PC-3 (cell line): ENCODE data around the gene FEN1. TPM values are rescaled to one million over a fixed set of nuclear protein-coding genes. Genes with fewer than 3 reads are reported as not detected.

Experiments
- ATAC-seq: fragments of 200-7000 bp; cut with Tn5 transposase; 2 replicates; pipeline ENCODE4 v1.9.1; 2020; ENCODE audit warnings: mild to moderate bottlenecking, moderate library complexity
- BruUV-seq: library from RNA; stranded (reverse); fragments of 400-500 nt; replicated peaks from 2 replicates; lab custom pipeline; 2021; lab: Mats Ljungman, UMichigan
- CTCF ChIA-PET: fragments of 300-600 bp; sonication (Branson Sonifier 250); formaldehyde crosslinking; loops from one replicate; lab custom pipeline; 2022; ENCODE audit warnings: antibody characterized with exemption; lab: Charles Lee
- POLR2A ChIA-PET: fragments of 300-600 bp; sonication (Branson Sonifier 250); formaldehyde crosslinking; loops from one replicate; lab custom pipeline; 2022; ENCODE audit warnings: antibody characterized with exemption; ENCODE audit not compliant: unreplicated experiment; lab: Charles Lee
- DNase-seq: peaks from one replicate; pipeline ENCODE4 v3.0.0-alpha.2; 2015
- H2AFZ ChIP-seq: fragments of 300-600 bp; sonication (generic); 2 replicates; pipeline ENCODE4 v1.6.0; 2016; ENCODE audit warnings: antibody characterized with exemption, low read length
- H3F3A ChIP-seq: fragments of 300-600 bp; sonication (generic); one replicate; pipeline ENCODE4 v1.6.0; 2017; ENCODE audit warnings: antibody characterized with exemption, low read length, control low read depth, mild to moderate bottlenecking; ENCODE audit not compliant: unreplicated experiment
- H3K27ac ChIP-seq: fragments of 300-600 bp; sonication (generic); 2 replicates; pipeline ENCODE4 v1.5.1; 2016; ENCODE audit warnings: mild to moderate bottlenecking, low read length
- H3K27me3 ChIP-seq: fragments of 300-600 bp; sonication (generic); 2 replicates; pipeline ENCODE4 v1.6.1; 2016; ENCODE audit warnings: low read length, mixed read lengths
- H3K36me3 ChIP-seq: fragments of 300-600 bp; sonication (generic); 2 replicates; pipeline ENCODE4 v1.6.1; 2016; ENCODE audit warnings: low read depth, mixed run types, low read length, mixed read lengths
- H3K4me1 ChIP-seq: fragments of 300-600 bp; sonication (generic); 2 replicates; pipeline ENCODE4 v1.5.1; 2016; ENCODE audit warnings: low read length; ENCODE audit not compliant: insufficient read depth
- H3K4me2 ChIP-seq: fragments of 300-600 bp; sonication (generic); 2 replicates; pipeline ENCODE4 v1.6.0; 2016; ENCODE audit warnings: low read length
- H3K4me3 ChIP-seq: fragments of 300-600 bp; sonication (generic); 2 replicates; pipeline ENCODE4 v1.5.1; 2016; ENCODE audit warnings: mild to moderate bottlenecking, low read length, mixed read lengths
- H3K79me2 ChIP-seq: fragments of 300-600 bp; sonication (generic); 2 replicates; pipeline ENCODE4 v1.6.1; 2017; ENCODE audit warnings: low read length, mixed read lengths
- H3K9ac ChIP-seq: fragments of 300-600 bp; sonication (generic); 2 replicates; pipeline ENCODE4 v1.6.0; 2016; ENCODE audit warnings: mild to moderate bottlenecking, low read length
- H3K9me2 ChIP-seq: fragments of 300-600 bp; sonication (generic); replicated peaks from 2 replicates; pipeline ENCODE4 v1.6.1; 2016; ENCODE audit warnings: mixed run types, low read length, mixed read lengths
- H3K9me3 ChIP-seq: fragments of 300-600 bp; sonication (generic); 2 replicates; pipeline ENCODE4 v1.6.1; 2016; ENCODE audit warnings: low read length, mixed read lengths
- H4K20me1 ChIP-seq: fragments of 300-600 bp; sonication (generic); 2 replicates; pipeline ENCODE4 v1.6.1; 2016; ENCODE audit warnings: low read length, mixed read lengths
- EZH2 ChIP-seq: fragments of 300-600 bp; sonication (generic); IDR thresholded peaks from one replicate; pipeline ENCODE4 v1.6.1; 2017; ENCODE audit warnings: antibody characterized with exemption, mild to moderate bottlenecking, low read length; ENCODE audit not compliant: unreplicated experiment
- EZH2phosphoT487 ChIP-seq: fragments of 300-600 bp; sonication (generic); IDR thresholded peaks from 2 replicates; pipeline ENCODE4 v1.6.1; 2018; ENCODE audit warnings: mild to moderate bottlenecking, antibody characterized with exemption, low read length, borderline replicate concordance
- intact Hi-C: fragments of 100-400 bp; cut with micrococcal nuclease; formaldehyde crosslinking; loops from 2 replicates; pipeline ENCODE4 v1.9.0; 2023
- total RNA-seq: library from RNA; depleted of rRNA; stranded (reverse); fragments of >200 nt; gene quantifications from 2 replicates; pipeline ENCODE4 v1.2.3, GENCODE V29; 2014
- TF ChIP-seq, protein P1 (sequence below): fragments of 300-600 bp; sonication (generic); conservative IDR thresholded peaks from 2 replicates; pipeline ENCODE4 v1.5.1; 2017; ENCODE audit warnings: antibody characterized with exemption, low read depth, mild to moderate bottlenecking, low read length

Gene FEN1
- total RNA-seq, 1 experiment from 2014 or later = 132 TPM

DNA sequence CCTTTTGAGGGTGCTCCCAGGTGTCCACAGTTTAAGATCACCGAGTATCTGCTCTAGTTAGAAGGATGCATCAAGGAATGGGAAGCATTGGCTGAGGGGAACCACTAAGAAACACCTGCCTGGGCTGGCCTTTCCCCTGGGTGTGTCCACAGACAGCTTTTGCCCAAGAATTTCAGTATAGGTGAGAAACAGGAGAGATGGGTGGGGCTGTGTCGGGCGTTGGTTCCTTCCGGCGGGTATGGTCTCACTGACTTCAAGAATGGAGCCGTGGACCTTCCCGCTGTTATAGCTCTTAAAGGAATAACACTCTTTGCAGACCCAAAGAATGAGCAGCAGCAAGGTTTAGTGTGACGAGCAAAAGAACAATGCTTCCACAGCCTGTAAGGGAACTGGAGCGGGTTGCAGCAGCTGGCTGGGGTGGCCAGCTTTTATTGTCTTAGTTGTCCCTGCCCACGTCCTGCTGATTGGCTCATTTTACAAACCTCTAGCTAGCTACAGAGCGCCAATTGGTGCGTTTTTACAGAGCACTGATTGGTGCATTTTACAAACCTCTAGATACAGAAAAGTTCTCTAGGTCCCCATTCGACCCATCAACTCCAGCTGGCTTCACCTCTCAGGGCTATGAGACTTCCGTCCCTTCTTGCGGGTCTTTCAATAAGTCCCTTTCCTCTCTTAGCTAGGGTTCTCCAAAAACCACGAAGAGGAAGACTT lies 21.7 kb downstream of the FEN1 start:
- peak overlapping the region; percentile 92 for H3K9ac ChIP-seq
- DNase-seq (peak; percentile 53), ATAC-seq (no peak)
- no peaks in the 10 kb centered on the region for H3K27me3 ChIP-seq
- no peaks in the 10 kb centered on the region for H3K9me3 ChIP-seq
- H3K36me3 ChIP-seq = peaks cover 30% of the 10 kb centered on the region
- H3K27ac ChIP-seq = peak overlapping the region; percentile 86
- H3K79me2 ChIP-seq = peaks cover 39% of the 10 kb centered on the region
- peak overlapping the region; percentile 92 for H3K4me2 ChIP-seq
- H4K20me1 ChIP-seq = no peaks in the 10 kb centered on the region
- TF ChIP-seq, protein P1, sequence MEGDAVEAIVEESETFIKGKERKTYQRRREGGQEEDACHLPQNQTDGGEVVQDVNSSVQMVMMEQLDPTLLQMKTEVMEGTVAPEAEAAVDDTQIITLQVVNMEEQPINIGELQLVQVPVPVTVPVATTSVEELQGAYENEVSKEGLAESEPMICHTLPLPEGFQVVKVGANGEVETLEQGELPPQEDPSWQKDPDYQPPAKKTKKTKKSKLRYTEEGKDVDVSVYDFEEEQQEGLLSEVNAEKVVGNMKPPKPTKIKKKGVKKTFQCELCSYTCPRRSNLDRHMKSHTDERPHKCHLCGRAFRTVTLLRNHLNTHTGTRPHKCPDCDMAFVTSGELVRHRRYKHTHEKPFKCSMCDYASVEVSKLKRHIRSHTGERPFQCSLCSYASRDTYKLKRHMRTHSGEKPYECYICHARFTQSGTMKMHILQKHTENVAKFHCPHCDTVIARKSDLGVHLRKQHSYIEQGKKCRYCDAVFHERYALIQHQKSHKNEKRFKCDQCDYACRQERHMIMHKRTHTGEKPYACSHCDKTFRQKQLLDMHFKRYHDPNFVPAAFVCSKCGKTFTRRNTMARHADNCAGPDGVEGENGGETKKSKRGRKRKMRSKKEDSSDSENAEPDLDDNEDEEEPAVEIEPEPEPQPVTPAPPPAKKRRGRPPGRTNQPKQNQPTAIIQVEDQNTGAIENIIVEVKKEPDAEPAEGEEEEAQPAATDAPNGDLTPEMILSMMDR = no peak
- TF ChIP-seq EZH2 (no peak), EZH2phosphoT487 (no peak)
- intact Hi-C loops = no loop called here
- POLR2A ChIA-PET = interaction anchor here (0.6 to 1.3 kb wide), 6 partner anchors 14 to 311 kb away, joined by 3 to 17 read pairs (median 6); partner anchors contain the start of genes FADS2, FEN1 and TMEM258
- no peaks in the 10 kb centered on the region for H3K9me2 ChIP-seq
- H3K4me1 ChIP-seq = peaks cover 22% of the 10 kb centered on the region
- H3F3A ChIP-seq = no peaks in the 10 kb centered on the region
- H3K4me3 ChIP-seq = peak overlapping the region; percentile 78
- BruUV-seq = no TSS peak
- CTCF ChIA-PET = interaction anchor here (0.6 to 1.7 kb wide), 5 partner anchors 17 to 294 kb away, joined by 3 to 14 read pairs (median 5); no protein-coding TSS in a partner anchor
- H2AFZ ChIP-seq = peak overlapping the region; percentile 76

DNA sequence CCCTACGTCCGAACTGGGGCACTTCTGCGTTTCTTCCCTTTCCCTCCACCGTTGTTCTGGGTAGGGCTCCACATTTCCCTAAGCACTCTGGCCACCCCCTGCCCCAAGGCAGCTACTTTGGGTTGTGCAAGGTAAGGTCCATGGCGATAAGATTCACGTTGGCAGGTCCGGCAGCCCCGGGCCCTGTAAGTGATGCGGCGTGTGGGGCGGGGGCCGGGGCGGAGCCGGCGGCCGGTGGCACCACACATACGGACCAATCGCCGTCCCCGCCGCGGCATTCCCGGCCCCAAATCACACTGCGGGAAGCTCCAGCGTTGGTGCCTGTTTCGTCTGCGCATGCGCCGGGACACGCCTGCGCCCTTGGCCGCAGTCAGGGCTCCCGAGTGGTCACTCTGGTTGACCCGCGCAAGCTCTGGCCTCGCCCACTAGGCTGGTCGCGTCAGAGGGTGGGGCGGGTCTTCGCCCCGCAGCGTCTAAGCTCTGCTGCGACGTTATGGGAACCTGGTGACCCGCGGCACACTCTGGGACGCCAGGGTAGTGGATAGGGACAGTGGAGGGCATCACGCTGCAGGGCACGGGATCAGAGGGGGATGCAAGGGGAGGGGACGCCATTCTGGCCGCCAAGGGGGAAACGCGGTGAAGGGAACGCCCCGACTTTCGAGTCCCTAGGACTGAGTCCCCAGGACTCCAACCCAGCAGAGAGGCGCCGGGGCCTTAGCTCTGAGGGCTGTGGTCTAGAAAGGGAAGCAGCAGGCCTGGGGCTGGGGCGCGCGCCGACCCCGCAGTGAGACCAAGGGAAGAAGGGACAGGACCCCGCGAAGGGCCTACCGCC lies 22.5 kb downstream of the FEN1 start:
- CTCF ChIA-PET = interaction anchor here (0.6 to 1.7 kb wide), 4 partner anchors 18 to 267 kb away, joined by 3 to 14 read pairs (median 5); no protein-coding TSS in a partner anchor
- peak overlapping the region; percentile 92 for H3K4me2 ChIP-seq
- DNase-seq (peak; percentile 99), ATAC-seq (peak; percentile 74)
- H3K27ac ChIP-seq = peak overlapping the region; percentile 86
- H3K27me3 ChIP-seq = no peaks in the 10 kb centered on the region
- peak overlapping the region; percentile 92 for H3K9ac ChIP-seq
- H4K20me1 ChIP-seq = no peaks in the 10 kb centered on the region
- H3K79me2 ChIP-seq = peaks cover 39% of the 10 kb centered on the region
- no peaks in the 10 kb centered on the region for H3K9me2 ChIP-seq
- peak overlapping the region; percentile 78 for H3K4me3 ChIP-seq
- peak overlapping the region; percentile 76 for H2AFZ ChIP-seq
- H3K36me3 ChIP-seq = peaks cover 22% of the 10 kb centered on the region; the same call in 1 of the 2 replicates
- peaks cover 29% of the 10 kb centered on the region for H3K4me1 ChIP-seq
- H3K9me3 ChIP-seq = no peaks in the 10 kb centered on the region
- POLR2A ChIA-PET = interaction anchor here (0.6 to 1.3 kb wide), 9 partner anchors 13 to 548 kb away, joined by 3 to 17 read pairs (median 5); partner anchors contain the start of genes FADS2, FEN1 and TMEM258
- TSS peak; percentile 70 for BruUV-seq
- no peaks in the 10 kb centered on the region for H3F3A ChIP-seq
- TF ChIP-seq, protein P1 = no peak
- TF ChIP-seq EZH2 (no peak), EZH2phosphoT487 (no peak)
- intact Hi-C loops = loop anchor here (1.0 to 5.0 kb wide), 2 partner anchors 18 to 77 kb away; partner anchors contain the start of gene FADS3
